ENCODE measurements around the gene ERCC2.

DNA sequence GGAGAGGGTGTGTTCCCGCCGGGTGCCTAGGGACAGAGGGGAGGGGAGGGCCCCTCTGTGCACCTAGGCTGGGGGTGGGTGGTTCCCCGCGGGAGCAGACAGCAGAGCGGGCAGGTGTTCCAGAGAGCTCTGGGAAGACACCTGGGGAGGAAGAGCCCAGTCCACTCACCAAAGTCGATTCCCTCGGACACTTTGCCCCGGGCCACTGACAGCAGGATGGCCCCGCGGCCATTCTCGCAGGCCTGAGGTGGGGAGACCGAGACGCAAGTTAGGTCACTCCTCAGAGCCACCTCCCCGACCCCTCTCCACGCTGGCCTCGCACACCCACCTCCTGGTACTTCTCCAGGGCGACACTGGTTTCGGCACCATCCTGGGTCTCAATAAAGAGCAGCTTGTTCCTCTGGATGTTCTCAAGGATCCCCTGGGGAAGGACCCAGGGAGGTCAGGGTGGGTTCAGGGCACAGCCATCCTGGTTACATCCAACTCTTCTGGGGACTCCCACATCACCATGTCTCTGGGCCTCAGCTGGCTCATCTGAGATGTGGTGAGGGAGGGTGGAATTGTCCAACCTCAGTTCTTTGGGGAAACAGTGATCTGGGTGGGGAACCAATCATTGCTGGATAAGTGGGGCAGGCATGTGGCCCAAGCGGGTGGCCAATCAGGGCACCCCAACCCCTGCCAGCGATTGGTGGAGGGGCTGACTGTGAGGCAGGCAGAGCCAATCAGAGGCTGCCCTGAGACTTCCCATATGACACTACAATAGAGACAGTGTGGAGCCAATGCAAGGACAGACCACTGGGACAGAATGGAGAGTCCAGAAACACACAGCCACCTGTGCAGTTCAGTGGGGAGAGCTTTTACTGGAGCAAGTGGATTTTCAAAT lies 17.2 kb downstream of the ERCC2 start:
- TF ChIP-seq, protein P1, sequence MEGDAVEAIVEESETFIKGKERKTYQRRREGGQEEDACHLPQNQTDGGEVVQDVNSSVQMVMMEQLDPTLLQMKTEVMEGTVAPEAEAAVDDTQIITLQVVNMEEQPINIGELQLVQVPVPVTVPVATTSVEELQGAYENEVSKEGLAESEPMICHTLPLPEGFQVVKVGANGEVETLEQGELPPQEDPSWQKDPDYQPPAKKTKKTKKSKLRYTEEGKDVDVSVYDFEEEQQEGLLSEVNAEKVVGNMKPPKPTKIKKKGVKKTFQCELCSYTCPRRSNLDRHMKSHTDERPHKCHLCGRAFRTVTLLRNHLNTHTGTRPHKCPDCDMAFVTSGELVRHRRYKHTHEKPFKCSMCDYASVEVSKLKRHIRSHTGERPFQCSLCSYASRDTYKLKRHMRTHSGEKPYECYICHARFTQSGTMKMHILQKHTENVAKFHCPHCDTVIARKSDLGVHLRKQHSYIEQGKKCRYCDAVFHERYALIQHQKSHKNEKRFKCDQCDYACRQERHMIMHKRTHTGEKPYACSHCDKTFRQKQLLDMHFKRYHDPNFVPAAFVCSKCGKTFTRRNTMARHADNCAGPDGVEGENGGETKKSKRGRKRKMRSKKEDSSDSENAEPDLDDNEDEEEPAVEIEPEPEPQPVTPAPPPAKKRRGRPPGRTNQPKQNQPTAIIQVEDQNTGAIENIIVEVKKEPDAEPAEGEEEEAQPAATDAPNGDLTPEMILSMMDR (IDR thresholded peaks at IDR 0.05) = no peak
- no peak for TF ChIP-seq POLR2AphosphoS5 (IDR thresholded peaks at IDR 0.05)
